ENCODE measurements around the gene UNC80. TPM values are rescaled to one million over a fixed set of nuclear protein-coding genes. Genes with fewer than 3 reads are reported as not detected.

The UNC80 gene, protein sequence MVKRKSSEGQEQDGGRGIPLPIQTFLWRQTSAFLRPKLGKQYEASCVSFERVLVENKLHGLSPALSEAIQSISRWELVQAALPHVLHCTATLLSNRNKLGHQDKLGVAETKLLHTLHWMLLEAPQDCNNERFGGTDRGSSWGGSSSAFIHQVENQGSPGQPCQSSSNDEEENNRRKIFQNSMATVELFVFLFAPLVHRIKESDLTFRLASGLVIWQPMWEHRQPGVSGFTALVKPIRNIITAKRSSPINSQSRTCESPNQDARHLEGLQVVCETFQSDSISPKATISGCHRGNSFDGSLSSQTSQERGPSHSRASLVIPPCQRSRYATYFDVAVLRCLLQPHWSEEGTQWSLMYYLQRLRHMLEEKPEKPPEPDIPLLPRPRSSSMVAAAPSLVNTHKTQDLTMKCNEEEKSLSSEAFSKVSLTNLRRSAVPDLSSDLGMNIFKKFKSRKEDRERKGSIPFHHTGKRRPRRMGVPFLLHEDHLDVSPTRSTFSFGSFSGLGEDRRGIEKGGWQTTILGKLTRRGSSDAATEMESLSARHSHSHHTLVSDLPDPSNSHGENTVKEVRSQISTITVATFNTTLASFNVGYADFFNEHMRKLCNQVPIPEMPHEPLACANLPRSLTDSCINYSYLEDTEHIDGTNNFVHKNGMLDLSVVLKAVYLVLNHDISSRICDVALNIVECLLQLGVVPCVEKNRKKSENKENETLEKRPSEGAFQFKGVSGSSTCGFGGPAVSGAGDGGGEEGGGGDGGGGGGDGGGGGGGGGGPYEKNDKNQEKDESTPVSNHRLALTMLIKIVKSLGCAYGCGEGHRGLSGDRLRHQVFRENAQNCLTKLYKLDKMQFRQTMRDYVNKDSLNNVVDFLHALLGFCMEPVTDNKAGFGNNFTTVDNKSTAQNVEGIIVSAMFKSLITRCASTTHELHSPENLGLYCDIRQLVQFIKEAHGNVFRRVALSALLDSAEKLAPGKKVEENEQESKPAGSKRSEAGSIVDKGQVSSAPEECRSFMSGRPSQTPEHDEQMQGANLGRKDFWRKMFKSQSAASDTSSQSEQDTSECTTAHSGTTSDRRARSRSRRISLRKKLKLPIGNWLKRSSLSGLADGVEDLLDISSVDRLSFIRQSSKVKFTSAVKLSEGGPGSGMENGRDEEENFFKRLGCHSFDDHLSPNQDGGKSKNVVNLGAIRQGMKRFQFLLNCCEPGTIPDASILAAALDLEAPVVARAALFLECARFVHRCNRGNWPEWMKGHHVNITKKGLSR (N-terminal part only)
- total RNA-seq, result not detected in 2 replicates

DNA sequence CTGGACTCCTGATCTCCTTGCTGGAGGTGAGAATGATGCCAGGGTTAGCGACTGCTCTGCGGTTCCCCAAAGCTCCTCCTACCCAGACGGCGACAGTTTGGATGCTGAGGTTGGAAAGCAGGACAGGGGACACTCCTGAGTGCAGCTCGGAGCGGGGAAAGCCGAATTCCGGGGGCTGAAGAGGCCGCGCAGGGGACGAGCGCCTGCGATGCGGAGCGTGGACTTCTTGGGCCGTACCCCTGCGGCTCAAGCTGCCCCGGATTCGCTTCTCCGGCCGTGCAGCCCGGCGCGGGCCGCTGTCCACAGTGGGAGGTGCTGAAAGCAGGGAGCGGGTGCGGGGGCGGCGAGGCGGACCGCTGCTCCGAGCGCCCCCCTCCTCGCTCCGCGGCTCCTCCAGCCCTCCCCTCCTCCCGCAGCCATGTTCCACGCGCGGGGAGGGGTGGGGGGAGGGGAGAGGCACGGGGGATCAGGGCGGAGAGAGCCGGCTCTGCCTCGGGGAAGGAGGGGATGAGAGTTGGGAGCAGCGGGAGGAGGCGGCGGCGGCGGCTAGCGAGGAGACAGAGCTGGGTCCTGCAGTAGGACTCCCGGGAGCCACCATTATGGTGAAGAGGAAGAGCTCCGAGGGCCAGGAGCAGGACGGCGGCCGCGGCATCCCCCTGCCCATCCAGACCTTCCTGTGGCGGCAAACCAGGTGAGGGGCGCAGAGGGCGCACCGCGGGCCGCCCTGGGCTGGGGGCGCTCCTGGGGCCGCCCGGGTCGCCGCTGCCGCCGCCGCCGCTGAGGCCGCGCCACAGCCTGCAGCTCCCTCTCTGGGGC lies at the start of gene UNC80:
TSS of gene UNC80 (plus strand) at position 359 of the 816 bp plus-strand sequence. CDS start at position 600, 241 bp downstream.

DNA sequence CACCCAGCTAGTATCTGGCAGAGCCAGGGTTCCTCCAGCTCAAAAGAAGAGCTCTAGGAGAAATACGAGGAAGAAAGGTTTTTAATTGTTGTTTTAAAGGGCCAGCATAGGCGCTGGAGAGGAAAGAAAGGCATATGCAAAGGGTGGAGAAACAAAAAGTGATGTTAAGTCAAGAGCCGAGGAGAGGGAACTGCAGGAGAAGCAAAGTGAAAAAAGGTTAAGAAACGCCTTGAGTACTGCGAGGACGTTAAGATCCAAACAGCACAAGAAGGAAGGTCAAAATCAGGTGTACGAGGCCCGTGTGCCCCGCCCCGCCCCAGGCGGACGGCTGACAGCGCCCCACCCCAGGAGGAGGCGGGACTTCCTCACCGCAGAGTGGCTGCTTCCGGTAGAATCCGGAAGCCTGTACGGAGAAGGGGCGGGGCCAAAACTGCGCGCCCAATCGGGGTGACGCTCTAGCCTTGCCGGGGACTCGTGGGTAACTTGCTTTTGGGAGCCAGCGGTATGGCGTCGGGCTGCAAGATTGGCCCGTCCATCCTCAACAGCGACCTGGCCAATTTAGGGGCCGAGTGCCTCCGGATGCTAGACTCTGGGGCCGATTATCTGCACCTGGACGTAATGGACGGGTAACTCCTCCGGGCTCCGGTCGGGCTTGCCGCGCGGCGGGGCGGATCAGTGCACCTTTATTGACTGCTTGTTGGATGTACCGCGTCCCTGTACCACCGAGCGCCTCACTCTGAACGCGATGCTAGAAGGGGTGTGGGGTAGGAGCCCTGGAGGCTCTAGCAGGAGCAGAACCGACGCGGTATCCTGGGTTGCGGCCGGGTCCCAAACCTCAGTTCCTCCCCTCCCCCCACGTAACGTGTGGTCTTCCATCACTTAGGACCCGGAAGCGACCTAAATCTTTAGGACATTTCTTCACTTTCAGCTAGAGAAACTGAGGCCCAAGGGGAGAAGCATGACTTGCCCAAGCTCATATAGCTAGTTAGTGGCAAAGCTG lies 230.8 kb downstream of the UNC80 start, which contains the start of gene RPE:
TSS of gene RPE (plus strand) at position 481 of the 1,000 bp plus-strand sequence. CDS start at position 505, 24 bp downstream.

Other genes starting within 250 kb of the UNC80 start
- gene RPE, start 230.8 kb downstream of the UNC80 start, total RNA-seq, result 47.9 and 104 TPM in 2 replicates

Measured in myometrial cell (primary cell).